Skeletal muscle cell (primary cell): ENCODE measurements around the gene SYPL2.

Experiments used
- DNase-seq: peaks from one replicate; pipeline ENCODE4 v3.0.0-alpha.2; 2010; ENCODE audit warnings: low read depth
- H3K4me3 ChIP-seq: 2 replicates; pipeline ENCODE4 v1.5.1; 2011; ENCODE audit warnings: low read depth, mild to moderate bottlenecking, control low read depth, low read length, moderate library complexity

SYPL2 gene

GRCh38 chr1:109508001-109508872 lies 41.9 kb downstream of the SYPL2 start:
- DNase-seq: no peak
- H3K4me3 ChIP-seq: no peak overlapping the region

GRCh38 chr1:109508873-109509175 lies 42.5 kb downstream of the SYPL2 start:
- no peak overlapping the region for H3K4me3 ChIP-seq
- DNase-seq: no peak

- peak within 1 kb of the TSS; percentile 57 for H3K4me3 ChIP-seq
- no peak for DNase-seq
These were observed 43.1 kb downstream of the SYPL2 start, which contains the start of gene AMIGO1 for GRCh38 chr1:109509176-109510134. Gene AMIGO1 (minus strand): TSS chr1:109509727. CDS start chr1:109508912, 815 bp downstream.

GRCh38 chr1:109513110-109513710 lies 46.9 kb downstream of the SYPL2 start:
- no peak for DNase-seq
- H3K4me3 ChIP-seq: no peak overlapping the region

- no peak for DNase-seq
- H3K4me3 ChIP-seq: no peak overlapping the region
These were observed 48.5 kb downstream of the SYPL2 start for GRCh38 chr1:109514846-109515245.

GRCh38 chr1:109516872-109517271 lies 50.5 kb downstream of the SYPL2 start:
- no peak for DNase-seq
- H3K4me3 ChIP-seq: no peak overlapping the region

GRCh38 chr1:109517337-109517736 lies 51.0 kb downstream of the SYPL2 start:
- DNase-seq: no peak
- H3K4me3 ChIP-seq: no peak overlapping the region

GRCh38 chr1:109521002-109521951 lies 54.9 kb downstream of the SYPL2 start:
- no peak for DNase-seq
- no peak overlapping the region for H3K4me3 ChIP-seq

- DNase-seq: no peak
These were observed 55.7 kb downstream of the SYPL2 start for GRCh38 chr1:109522026-109522425.

GRCh38 chr1:109523706-109524105 lies 57.4 kb downstream of the SYPL2 start:
- DNase-seq: no peak
- H3K4me3 ChIP-seq: no peak overlapping the region

More at GRCh38 chr1:109522026-109522425, 55.7 kb downstream of the SYPL2 start:
- H3K4me3 ChIP-seq: no peak overlapping the region

GRCh38 chr1:109527098-109527811 lies 60.9 kb downstream of the SYPL2 start:
- no peak for DNase-seq
- H3K4me3 ChIP-seq: no peak overlapping the region

- no peak for DNase-seq
- no peak overlapping the region for H3K4me3 ChIP-seq
These were observed 61.7 kb downstream of the SYPL2 start for GRCh38 chr1:109527846-109528695.

GRCh38 chr1:109528712-109529111 lies 62.4 kb downstream of the SYPL2 start:
- DNase-seq: no peak
- no peak overlapping the region for H3K4me3 ChIP-seq

- no peak for DNase-seq
- no peak overlapping the region for H3K4me3 ChIP-seq
These were observed 63.6 kb downstream of the SYPL2 start for GRCh38 chr1:109529881-109530456.

- H3K4me3 ChIP-seq: no peak overlapping the region
- DNase-seq: no peak
These were observed 64.2 kb downstream of the SYPL2 start for GRCh38 chr1:109530457-109531087.

- H3K4me3 ChIP-seq: no peak overlapping the region
- DNase-seq: no peak
These were observed 65.0 kb downstream of the SYPL2 start for GRCh38 chr1:109531380-109531779.
